Stomach (tissue), 9 donors: ENCODE measurements around the gene CBX2. TPM values are rescaled to one million over a fixed set of nuclear protein-coding genes. Genes with fewer than 3 reads are reported as not detected.

Experiments used
- DNase-seq, 2 donors: peaks; one replicate each; pipeline versions ENCODE4 v3.0.0 to v3.0.0-alpha.2; 2013 to 2019
- H3K27ac ChIP-seq, 5 donors: fragments of 200-600 bp in 4 of 5; sonication (generic) in 4 of 5; one replicate each; pipeline ENCODE4 v1.5.1; 2013 to 2019; ENCODE audit warnings: mild to moderate bottlenecking in 1 of 5, moderate library complexity in 1 of 5
- H3K27me3 ChIP-seq, 3 donors: fragments of 200-600 bp; sonication (generic); one replicate each; pipeline ENCODE4 v1.5.1; 2017 to 2019; ENCODE audit warnings: mixed run types in 1 of 3
- H3K36me3 ChIP-seq, 4 donors: fragments of 200-600 bp; sonication (generic); 1 replicate in 3 of 4; 2 replicates in 1 of 4; pipeline ENCODE4 v1.5.1; 2016 to 2019
- H3K4me1 ChIP-seq, 4 donors: fragments of 200-600 bp; sonication (generic); one replicate each; pipeline ENCODE4 v1.5.1; 2016 to 2019
- H3K4me3 ChIP-seq, 4 donors: fragments of 200-600 bp; sonication (generic) in 3 of 4; one replicate each; pipeline ENCODE4 v1.5.1; 2016 to 2019; ENCODE audit warnings: mild to moderate bottlenecking in 1 of 4
- H3K9me3 ChIP-seq, 4 donors: fragments of 200-600 bp; sonication (generic); one replicate each; pipeline ENCODE4 v1.5.1; 2016 to 2019
- CTCF ChIP-seq, 7 experiments: fragments of 450-650 bp in 4 of 7; fragments of 200-600 bp in 3 of 7; sonication (generic) in 3 of 7; IDR thresholded peaks; one replicate each; pipeline ENCODE4 v1.5.1; 2016 to 2019; ENCODE audit warnings: antibody characterized with exemption in 7 of 7, control low read depth in 2 of 7, mild to moderate bottlenecking in 1 of 7
- EP300 ChIP-seq: sonication (generic); formaldehyde crosslinking; IDR thresholded peaks from one replicate; pipeline ENCODE4 v1.6.1; 2017; ENCODE audit warnings: antibody characterized with exemption
- POLR2A ChIP-seq, 4 donors: fragments of 450-650 bp; IDR thresholded peaks; one replicate each; pipeline ENCODE4 v1.6.1; 2016; ENCODE audit warnings: antibody characterized with exemption in 4 of 4, control low read depth in 2 of 4, mild to moderate bottlenecking in 1 of 4, moderate library complexity in 1 of 4
- POLR2AphosphoS5 ChIP-seq, 3 donors: sonication (generic); formaldehyde crosslinking; IDR thresholded peaks; one replicate each; pipeline ENCODE4 v1.6.1; 2016; ENCODE audit warnings: antibody characterized with exemption in 3 of 3
- WGBS, 5 donors: extraction: QIAGEN DNeasy Blood & Tissue Kit in 3 of 5; methylation state at CpG; one replicate each; pipeline versions ENCODE4 v1.1.5 to v1.1.7; 2013 to 2018; 5-methylcytosine and 5-hydroxymethylcytosine counted together
- intact Hi-C: fragments of 100-400 bp; cut with DNase I; formaldehyde crosslinking; loops from one replicate; pipeline ENCODE4 v1.15.1; 2023; ENCODE audit warnings: low total_unique reads
- polyA plus RNA-seq, 3 donors: library from polyadenylated mRNA; stranded (reverse); fragments of 200-250 nt; gene quantifications; one replicate each; pipeline ENCODE4 v1.2.3, GENCODE V29; 2013
- total RNA-seq, 5 donors: library from RNA; depleted of rRNA; stranded (reverse); fragments of >200 nt; gene quantifications; one replicate each; pipeline versions ENCODE4 v1.1.0 to v1.2.3, GENCODE V29; 2014 to 2016
- donor health status: healthy with polysubstance abuse.
- donor health status: Bipolar disorder and iron deficiency.
- donor health status: healthy.

Gene CBX2
- total and polyA plus RNA-seq, 8 donors, result under 0.01 to 1.3 (median 1.0) TPM; not detected in 3

- WGBS, 5 donors, result 76 to 87% (median 84%) methylated on average over 20 to 21 of the region's 21 CpGs
- intact Hi-C loops, result no loop called here
- no peak for DNase-seq
Observed at GRCh38 chr17:79760197-79760906, 17.6 kb upstream of the CBX2 start.

GRCh38 chr17:79761894-79762589, 15.9 kb upstream of the CBX2 start:
- Histone ChIP-seq H3K4me1 (no peaks in the 10 kb centered on the region), H3K27me3 (peaks cover 0 to 38% (median 0%) of the 10 kb centered on the region in 3 donors), H3K4me3 (no peak overlapping the region), H3K27ac (no peak overlapping the region), H3K36me3 (no peaks in the 10 kb centered on the region), H3K9me3 (no peaks in the 10 kb centered on the region)
- WGBS, 5 donors, result 77 to 85% (median 81%) methylated on average over 18 to 19 of the region's 19 CpGs
- TF ChIP-seq POLR2A (IDR thresholded peaks at IDR 0.05), result no peak
- TF ChIP-seq EP300, result no peak
- no peak for TF ChIP-seq POLR2AphosphoS5 (IDR thresholded peaks at IDR 0.05)
- TF ChIP-seq CTCF (IDR thresholded peaks at IDR 0.05), result no peak
- intact Hi-C loops, result no loop called here
- no peak for DNase-seq

More at GRCh38 chr17:79760197-79760906, 17.6 kb upstream of the CBX2 start:
- H3K27me3 ChIP-seq, result peaks cover 0 to 42% (median 3%) of the 10 kb centered on the region in 3 donors
- H3K4me1 ChIP-seq, result no peaks in the 10 kb centered on the region
- no peak overlapping the region for H3K27ac ChIP-seq
- no peaks in the 10 kb centered on the region for H3K36me3 ChIP-seq
- TF ChIP-seq CTCF (IDR thresholded peaks at IDR 0.05), result no peak
- TF ChIP-seq POLR2A (IDR thresholded peaks at IDR 0.05), result no peak
- TF ChIP-seq EP300, result no peak
- TF ChIP-seq POLR2AphosphoS5 (IDR thresholded peaks at IDR 0.05), result no peak
- H3K9me3 ChIP-seq, result no peaks in the 10 kb centered on the region
- H3K4me3 ChIP-seq, result no peak overlapping the region

GRCh38 chr17:79765708-79766107, 12.2 kb upstream of the CBX2 start:
- intact Hi-C loops, result no loop called here
- 70 to 84% (median 82%) methylated on average over 3 of the region's 3 CpGs for WGBS, 5 donors

More at GRCh38 chr17:79765708-79766107, 12.2 kb upstream of the CBX2 start:
- no peak for DNase-seq
- TF ChIP-seq POLR2AphosphoS5 (IDR thresholded peaks at IDR 0.05) (no peak), EP300 (no peak), CTCF (IDR thresholded peaks at IDR 0.05) (no peak), POLR2A (IDR thresholded peaks at IDR 0.05) (no peak)
- Histone ChIP-seq H3K4me1 (no peaks in the 10 kb centered on the region), H3K27ac (no peak overlapping the region), H3K27me3 (peaks cover 0 to 50% (median 0%) of the 10 kb centered on the region in 3 donors), H3K9me3 (no peaks in the 10 kb centered on the region), H3K4me3 (no peak overlapping the region), H3K36me3 (no peaks in the 10 kb centered on the region)
